Stimulated activated CD8-positive, alpha-beta memory T cell treated with anti-CD3 and anti-CD28 coated beads, Interleukin-15, amount 100 ng/mL, for 1 hour (primary cell): ENCODE results near the gene DMRTA2.
"Not testable (repeated sequence)": the region's sequence is repeated elsewhere in the genome, so short reads cannot be mapped to it uniquely, and the experiment has no call there.

Experiments used
- DNase-seq: peaks from one replicate; pipeline ENCODE4 v3.0.0-alpha.2; 2020; ENCODE audit warnings: low read depth

The DMRTA2 gene

GRCh38 chr1:50381551-50381950 is 41.7 kb downstream of the DMRTA2 start:
- DNase-seq, result not testable (repeated sequence)

- no peak for DNase-seq
Measured at GRCh38 chr1:50378770-50379169, 44.5 kb downstream of the DMRTA2 start.

- no peak for DNase-seq
Measured at GRCh38 chr1:50373532-50373931, 49.7 kb downstream of the DMRTA2 start.

- no peak for DNase-seq
Measured at GRCh38 chr1:50371749-50372148, 51.5 kb downstream of the DMRTA2 start.

GRCh38 chr1:50369830-50370229 is 53.4 kb downstream of the DMRTA2 start:
- DNase-seq, result no peak

- DNase-seq, result no peak
Measured at GRCh38 chr1:50369008-50369634, 54.1 kb downstream of the DMRTA2 start.

- peak; percentile 1 for DNase-seq
Measured at GRCh38 chr1:50368179-50369007, 54.9 kb downstream of the DMRTA2 start.
